NCI-H146 treated with DMSO at 0.1 percent for 48 hours (cell line): ENCODE measurements around the gene TMSB4X.
"Not testable (repeated sequence)": the region's sequence is repeated elsewhere in the genome, so short reads cannot be mapped to it uniquely, and the experiment has no call there.

Experiments
- DNase-seq: peaks from one replicate; lab custom pipeline; 2025; ENCODE audit not compliant: unreplicated experiment; lab: John Stamatoyannopoulos, UW

The TMSB4X gene

GRCh38 chrX:12974796-12975669, at the start of gene TMSB4X:
TSS of gene TMSB4X (plus strand) at chrX:12975110.
- peak; percentile 78 for DNase-seq

DNA sequence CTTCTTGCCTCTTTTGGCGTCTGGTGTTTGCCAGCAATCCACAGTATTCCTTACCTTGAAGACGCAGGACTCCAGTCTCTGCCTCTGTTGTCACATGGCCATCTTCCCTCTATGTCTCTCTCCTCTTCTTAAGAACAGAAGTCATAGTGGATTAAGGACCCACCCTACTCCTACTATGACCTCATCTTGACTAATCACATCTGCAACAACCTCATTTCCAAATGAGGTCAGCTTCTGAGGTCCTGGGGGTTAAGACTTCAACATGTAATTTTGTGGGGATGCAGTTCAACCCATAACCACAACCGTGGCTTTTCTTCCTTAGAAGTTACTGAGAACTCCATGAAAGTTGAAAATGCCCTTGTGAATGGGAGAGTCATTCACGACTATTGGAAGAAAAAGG, 45.2 kb upstream of the TMSB4X start:
- DNase-seq = no peak

- DNase-seq = no peak
These were observed 44.8 kb upstream of the TMSB4X start for GRCh38 chrX:12930150-12930549.

GRCh38 chrX:12932244-12932643, 42.7 kb upstream of the TMSB4X start:
- DNase-seq = no peak

DNA sequence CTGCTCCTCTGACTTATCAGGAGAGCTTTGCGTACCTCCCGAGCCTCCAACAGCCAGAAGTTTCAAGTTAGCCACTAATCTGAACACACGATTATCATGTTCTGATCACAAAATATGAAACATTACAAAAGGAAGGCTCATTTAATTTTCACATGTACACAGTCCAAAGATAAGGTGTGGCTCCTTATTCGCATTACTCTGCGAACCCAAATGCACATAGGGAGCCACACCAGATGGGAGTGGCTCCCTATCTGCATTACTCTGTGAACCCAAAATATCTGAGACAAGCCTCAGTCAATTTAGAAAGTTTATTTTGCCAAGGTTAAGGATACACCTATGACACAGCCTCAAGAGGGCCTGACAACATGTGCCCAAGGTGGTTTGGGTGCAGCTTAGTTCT, 40.1 kb upstream of the TMSB4X start:
- DNase-seq = no peak

DNA sequence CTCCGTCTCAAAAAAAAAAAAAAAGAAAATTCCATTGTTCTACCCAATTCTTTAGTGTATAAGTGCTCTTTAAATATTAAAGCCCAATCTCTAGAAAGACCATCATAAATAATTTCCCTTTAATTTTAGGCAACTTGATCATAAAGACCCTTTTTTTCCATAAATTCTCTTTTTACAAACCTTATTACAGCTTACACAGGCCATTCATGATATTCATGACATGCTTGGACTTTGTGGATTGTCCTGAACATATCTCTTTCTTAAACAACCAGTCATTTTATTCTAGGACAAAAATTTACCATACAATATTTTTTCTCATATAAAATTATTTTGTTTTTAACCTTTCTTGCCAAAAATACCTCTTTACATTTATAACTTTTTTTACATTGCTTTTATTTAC, 38.0 kb upstream of the TMSB4X start:
- DNase-seq = no peak

DNA sequence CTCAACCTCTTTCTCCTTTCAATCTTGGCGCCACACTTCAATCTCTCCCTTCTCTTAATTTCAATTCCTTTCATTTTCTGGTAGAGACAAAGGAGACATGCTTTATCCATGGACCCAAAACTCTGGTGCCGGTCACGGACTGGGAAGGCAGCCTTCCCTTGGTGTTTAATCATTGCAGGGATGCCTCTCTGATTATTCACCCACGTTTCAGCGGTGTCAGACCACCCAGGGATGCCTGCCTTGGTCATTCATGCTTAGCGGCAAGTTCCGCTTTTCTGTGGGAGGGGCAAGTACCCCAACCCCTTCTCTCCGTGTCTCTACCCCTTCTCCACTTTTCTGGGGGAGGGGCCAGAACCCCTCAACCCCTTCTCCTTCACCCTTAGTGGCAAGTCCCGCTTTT, 34.4 kb upstream of the TMSB4X start:
- not testable (repeated sequence) for DNase-seq

DNA sequence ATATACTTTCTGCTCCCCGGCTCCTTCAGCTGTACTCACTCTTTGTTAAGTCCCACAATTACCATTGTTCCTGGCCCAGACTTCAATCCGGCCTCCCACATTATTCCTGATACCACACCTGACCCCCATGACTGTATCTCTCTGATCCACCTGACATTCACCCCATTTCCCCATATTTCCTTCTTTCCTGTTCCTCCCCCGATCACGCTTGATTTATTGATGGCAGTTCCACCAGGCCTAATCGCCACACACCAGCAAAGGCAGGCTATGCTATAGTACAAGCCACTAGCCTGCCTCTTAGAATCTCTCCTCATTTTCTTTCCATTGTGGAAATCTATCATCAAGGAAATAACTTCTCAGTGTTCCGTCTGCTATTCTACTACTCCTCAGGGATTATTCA, 31.3 kb upstream of the TMSB4X start:
- not testable (repeated sequence) for DNase-seq

DNA sequence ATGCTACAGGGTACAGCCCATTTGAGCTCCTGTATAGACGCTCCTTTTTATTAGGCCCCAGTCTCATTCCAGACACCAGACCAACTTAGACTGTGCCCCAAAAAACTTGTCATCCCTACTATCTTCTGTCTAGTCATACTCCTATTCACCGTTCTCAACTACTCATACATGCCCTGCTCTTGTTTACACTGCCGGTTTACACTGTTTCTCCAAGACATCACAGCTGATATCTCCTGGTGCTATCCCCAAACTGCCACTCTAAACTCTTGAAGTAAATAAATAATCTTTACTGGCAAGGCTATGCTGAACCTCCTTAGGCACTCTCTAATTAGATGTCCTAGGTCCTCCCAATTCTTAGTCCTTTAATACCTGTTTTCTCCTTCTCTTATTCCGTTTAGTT, 30.5 kb upstream of the TMSB4X start:
- DNase-seq = not testable (repeated sequence)

DNA sequence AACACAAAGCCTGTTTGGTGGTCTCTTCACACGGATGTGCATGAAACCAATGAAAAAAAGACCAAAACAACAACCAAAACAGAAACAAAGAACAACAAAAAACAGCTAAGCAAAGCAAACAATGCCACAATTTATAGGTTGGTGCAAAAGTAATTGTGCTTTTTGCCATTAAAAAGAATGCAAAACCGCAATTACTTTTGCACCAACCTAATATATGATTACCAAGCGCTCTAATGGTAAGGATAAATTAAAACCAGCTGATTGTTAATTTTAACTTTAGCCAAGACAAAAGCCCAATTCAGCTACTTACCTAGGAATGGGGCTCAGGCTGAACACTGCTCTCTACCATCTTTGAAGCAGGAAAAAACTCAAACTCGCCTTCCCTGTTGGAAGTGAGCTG, 29.4 kb upstream of the TMSB4X start:
- no peak for DNase-seq

- no peak for DNase-seq
These were observed 28.5 kb upstream of the TMSB4X start for GRCh38 chrX:12946406-12946805.

DNA sequence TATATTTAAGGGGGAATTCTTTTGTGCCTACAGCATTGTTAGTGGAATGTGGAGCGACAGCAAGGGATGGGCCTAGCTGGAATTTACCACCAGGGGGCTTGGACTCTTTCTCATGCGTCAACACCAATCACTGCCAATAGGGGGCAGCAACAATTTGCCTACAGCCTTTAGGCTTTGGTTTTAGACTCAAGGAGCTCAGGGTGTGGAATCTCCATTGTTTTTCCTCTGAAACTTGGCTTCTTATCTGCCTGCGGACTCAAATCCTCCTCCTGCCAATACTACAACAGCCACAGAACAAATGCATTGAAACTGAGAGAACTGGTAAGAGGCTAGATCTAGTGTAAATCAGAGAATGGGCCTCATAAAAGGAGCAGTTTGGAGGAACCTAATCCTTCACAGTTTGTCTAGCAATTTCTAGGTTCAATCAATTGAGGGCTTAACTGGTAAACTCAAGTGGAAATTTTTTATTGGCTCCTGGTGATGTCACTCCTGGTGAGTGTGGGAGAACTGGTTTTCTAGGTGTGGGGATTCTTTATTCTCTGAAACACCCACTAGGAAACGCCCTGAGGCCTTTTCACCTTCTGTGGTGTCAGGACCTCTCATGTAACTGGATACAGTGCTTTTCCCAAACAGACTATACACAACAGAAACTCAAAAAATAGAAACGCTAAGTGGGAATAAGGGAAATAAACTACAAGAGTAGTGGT, 27.9 kb upstream of the TMSB4X start:
- DNase-seq = peak; percentile 90

DNA sequence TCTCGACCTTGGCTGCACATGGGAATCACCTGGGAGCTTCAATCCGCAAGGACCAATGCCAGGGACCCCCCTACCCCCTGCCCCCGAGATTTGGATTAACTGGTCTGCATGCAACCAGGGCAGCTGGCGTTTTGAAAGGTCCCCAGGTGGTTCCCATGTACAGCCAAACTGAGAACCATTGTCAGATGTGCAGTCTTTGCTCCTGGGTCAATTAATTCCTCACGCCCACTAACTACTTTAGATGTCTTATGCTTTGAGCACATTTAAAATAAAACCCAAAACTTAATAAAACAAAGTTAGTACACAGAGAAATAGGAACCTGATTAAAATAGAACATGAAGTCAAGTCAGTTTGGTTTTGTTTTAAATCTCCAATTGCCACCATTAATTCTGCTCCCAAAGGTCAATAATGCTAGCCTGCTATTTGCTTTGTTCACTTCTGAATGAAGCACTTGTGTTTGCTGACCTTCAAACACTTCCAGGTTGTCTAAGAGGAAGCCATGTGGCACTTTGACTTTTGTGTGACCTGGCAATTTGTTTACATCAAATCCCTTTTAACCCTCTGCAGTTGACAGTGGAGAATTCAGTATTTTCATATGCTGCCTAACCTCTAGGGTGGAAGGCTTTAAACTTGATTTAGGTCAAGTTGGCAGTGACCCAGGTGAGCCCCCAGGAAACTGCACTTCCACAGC, 27.2 kb upstream of the TMSB4X start:
- peak; percentile 73 for DNase-seq

DNA sequence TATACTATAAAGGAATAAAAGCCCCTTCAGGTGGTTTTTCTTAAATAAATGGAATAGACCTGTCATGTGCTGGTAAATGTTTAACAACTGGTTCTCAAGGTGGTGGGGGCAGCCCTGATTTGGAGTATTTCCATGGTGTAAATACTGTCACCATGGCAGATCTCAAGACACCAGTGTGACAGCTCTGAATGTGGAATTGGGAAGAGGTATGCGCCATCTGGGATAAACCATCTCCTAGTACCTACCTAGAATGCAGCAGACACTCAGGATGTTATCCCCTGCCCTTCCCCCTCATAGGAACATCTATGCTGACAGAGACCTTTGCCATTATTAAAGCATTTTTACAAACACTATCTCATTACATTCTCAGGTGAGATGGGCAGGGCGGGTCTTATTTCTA, 26.4 kb upstream of the TMSB4X start:
- DNase-seq = no peak

- no peak for DNase-seq
These were observed 25.5 kb upstream of the TMSB4X start for GRCh38 chrX:12949205-12949926.

DNA sequence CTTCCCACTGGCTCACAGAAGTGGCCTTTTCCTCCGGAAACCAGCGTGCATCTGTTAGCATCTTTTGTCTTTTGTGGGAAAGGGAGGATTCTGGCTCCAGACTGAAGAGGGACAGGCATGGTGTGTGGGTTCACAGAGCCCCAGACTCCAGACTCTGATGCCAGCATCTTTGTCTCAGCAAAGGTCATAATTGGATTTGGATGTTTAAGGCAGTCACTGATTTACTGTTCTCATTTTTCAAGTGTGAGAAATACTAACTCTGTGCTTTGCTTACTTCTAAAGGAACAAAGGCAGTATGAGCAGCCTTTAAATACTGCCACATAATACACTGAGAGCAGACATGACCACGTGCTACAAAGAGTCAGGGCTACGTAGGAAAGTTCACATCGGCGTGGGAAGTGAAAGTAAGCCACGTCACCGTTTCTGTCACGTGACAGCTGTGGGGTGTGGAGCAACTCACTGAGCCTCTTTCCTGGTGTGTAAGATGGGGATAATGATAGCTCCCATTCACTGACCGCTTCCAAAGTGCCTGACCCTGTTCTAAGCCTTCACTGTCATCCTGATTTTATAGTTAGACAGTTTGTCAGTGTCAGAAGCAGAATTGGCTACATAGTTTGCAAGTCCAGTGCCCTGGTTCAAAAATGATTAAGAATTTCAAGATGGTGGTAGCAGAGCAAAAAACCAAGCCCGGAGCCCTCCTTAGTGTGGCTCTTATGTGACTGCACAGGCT, 24.8 kb upstream of the TMSB4X start:
- DNase-seq = no peak

DNA sequence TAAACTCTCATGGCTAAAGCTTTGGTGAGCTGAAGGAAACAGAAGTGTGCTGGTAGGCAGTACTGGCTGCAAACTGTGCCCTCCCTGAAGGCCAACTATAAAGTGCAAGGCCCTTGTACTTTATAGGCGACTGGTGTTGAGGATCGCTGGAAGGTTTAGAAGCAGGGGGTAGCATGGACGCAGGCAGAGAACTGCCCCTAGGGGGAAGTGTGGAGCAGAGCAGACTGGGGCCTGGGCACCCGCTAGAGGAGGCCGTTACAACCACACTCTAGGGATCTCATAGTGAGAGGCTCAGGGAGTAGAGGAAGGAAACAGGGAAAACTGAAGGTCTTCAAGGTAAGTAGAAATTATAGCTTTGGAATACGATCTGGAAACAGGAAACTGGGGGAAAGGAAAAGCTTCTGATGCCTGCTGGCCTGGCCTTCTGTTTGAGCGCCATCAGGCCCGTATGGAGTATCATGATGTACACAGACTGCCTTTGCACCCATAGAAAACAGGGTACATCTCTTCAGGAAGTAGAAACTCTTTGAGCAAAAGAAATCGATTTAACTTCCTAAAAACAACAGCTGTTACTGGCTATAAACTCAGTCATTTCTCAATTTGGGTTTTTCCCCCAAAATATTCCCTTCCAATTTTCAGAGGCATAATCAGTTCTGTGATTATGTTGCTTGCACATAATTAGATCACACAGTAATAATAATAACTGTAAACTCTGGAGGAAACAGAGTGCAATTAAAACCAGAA, 23.9 kb upstream of the TMSB4X start:
- DNase-seq = no peak

DNA sequence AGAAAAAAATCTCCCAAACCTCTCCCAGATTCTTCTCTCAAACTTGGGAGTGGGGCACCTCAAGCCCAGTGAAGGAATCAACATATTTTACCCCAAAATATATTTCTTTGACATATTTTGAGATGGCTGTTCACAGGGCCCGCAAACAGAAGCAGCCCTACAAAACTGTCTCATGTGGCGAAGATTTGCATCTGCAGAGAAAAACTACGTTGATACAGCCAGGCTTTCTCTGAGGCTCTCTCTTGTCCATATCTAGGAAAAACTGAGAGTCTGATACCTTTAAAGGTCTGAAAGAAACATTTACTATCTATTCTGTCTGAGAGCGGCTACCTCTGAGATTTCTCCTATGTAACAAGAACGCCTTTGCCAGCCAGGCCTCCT, 23.3 kb upstream of the TMSB4X start:
- no peak for DNase-seq

- no peak for DNase-seq
These were observed 21.5 kb upstream of the TMSB4X start for GRCh38 chrX:12953420-12953819.

- no peak for DNase-seq
These were observed 20.5 kb upstream of the TMSB4X start for GRCh38 chrX:12954376-12954775.
